ENCODE measurements around the gene NIPSNAP2.

DNA sequence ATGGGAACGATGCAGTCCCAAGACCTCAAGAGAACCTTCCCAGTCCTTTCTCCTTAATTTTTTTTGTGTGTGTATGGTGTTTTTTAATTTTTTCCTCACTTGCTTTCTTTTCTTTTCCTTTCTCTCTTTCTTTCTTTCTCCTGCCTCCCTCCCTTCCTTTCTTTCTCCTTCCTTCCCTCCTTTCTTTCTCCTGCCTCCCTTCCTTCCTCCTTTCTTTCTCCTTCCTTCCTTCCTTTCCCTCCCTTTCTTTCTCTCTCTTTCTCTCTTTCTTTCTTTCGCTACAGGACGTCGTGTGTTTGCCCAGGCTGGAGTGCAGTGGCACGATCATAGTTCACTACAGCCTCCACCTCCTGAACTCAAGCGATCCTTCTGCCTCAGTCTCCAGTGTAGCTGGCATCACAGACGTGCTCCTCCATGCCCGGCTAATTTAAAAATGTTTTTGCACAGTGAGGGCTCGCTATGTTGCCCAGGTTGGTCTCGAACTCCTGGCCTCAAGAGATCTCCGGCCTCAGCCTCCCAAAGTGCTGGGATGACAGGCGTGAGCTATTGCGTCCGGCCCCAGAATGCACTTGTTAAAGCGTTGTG, 709 bp upstream of the NIPSNAP2 start:
- TF ChIP-seq RAD21 (IDR thresholded peaks at IDR 0.05; ENCODE audit: low read depth) (no peak), TEAD4 (IDR thresholded peaks at IDR 0.05) (no peak), FOXM1 (IDR thresholded peaks at IDR 0.05; ENCODE audit: borderline replicate concordance, low read depth) (no peak), CREB1 (IDR thresholded peaks at IDR 0.05; ENCODE audit: low read depth) (no peak), EGR1 (IDR thresholded peaks at IDR 0.05) (no peak), NFIC (IDR thresholded peaks at IDR 0.05) (no peak), TCF12 (IDR thresholded peaks at IDR 0.05; ENCODE audit: low read depth) (no peak), EP300 (IDR thresholded peaks at IDR 0.05; ENCODE audit: borderline replicate concordance) (no peak), CEBPB (IDR thresholded peaks at IDR 0.05) (no peak), YY1 (IDR thresholded peaks at IDR 0.05; ENCODE audit: low read depth) (no peak), TAF1 (IDR thresholded peaks at IDR 0.05; ENCODE audit: low read depth) (no peak), ZBTB7A (IDR thresholded peaks at IDR 0.05; ENCODE audit: low read depth) (no peak)
- TF ChIP-seq, protein P1, sequence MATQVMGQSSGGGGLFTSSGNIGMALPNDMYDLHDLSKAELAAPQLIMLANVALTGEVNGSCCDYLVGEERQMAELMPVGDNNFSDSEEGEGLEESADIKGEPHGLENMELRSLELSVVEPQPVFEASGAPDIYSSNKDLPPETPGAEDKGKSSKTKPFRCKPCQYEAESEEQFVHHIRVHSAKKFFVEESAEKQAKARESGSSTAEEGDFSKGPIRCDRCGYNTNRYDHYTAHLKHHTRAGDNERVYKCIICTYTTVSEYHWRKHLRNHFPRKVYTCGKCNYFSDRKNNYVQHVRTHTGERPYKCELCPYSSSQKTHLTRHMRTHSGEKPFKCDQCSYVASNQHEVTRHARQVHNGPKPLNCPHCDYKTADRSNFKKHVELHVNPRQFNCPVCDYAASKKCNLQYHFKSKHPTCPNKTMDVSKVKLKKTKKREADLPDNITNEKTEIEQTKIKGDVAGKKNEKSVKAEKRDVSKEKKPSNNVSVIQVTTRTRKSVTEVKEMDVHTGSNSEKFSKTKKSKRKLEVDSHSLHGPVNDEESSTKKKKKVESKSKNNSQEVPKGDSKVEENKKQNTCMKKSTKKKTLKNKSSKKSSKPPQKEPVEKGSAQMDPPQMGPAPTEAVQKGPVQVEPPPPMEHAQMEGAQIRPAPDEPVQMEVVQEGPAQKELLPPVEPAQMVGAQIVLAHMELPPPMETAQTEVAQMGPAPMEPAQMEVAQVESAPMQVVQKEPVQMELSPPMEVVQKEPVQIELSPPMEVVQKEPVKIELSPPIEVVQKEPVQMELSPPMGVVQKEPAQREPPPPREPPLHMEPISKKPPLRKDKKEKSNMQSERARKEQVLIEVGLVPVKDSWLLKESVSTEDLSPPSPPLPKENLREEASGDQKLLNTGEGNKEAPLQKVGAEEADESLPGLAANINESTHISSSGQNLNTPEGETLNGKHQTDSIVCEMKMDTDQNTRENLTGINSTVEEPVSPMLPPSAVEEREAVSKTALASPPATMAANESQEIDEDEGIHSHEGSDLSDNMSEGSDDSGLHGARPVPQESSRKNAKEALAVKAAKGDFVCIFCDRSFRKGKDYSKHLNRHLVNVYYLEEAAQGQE (IDR thresholded peaks at IDR 0.05; ENCODE audit: low read depth) = no peak
- TF ChIP-seq, protein P2, sequence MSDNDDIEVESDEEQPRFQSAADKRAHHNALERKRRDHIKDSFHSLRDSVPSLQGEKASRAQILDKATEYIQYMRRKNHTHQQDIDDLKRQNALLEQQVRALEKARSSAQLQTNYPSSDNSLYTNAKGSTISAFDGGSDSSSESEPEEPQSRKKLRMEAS (IDR thresholded peaks at IDR 0.05) = no peak
